ENCODE results near the gene MIGA2. TPM values are rescaled to one million over a fixed set of nuclear protein-coding genes. Genes with fewer than 3 reads are reported as not detected.

The MIGA2 gene
- total and polyA plus RNA-seq, 9 of the 15 experiments (the other 6 are each of a cell fraction or from before 2014, with no cell fraction given) = 0.15 to 54.1 (median 18.0) TPM

- TF ChIP-seq, protein P1, sequence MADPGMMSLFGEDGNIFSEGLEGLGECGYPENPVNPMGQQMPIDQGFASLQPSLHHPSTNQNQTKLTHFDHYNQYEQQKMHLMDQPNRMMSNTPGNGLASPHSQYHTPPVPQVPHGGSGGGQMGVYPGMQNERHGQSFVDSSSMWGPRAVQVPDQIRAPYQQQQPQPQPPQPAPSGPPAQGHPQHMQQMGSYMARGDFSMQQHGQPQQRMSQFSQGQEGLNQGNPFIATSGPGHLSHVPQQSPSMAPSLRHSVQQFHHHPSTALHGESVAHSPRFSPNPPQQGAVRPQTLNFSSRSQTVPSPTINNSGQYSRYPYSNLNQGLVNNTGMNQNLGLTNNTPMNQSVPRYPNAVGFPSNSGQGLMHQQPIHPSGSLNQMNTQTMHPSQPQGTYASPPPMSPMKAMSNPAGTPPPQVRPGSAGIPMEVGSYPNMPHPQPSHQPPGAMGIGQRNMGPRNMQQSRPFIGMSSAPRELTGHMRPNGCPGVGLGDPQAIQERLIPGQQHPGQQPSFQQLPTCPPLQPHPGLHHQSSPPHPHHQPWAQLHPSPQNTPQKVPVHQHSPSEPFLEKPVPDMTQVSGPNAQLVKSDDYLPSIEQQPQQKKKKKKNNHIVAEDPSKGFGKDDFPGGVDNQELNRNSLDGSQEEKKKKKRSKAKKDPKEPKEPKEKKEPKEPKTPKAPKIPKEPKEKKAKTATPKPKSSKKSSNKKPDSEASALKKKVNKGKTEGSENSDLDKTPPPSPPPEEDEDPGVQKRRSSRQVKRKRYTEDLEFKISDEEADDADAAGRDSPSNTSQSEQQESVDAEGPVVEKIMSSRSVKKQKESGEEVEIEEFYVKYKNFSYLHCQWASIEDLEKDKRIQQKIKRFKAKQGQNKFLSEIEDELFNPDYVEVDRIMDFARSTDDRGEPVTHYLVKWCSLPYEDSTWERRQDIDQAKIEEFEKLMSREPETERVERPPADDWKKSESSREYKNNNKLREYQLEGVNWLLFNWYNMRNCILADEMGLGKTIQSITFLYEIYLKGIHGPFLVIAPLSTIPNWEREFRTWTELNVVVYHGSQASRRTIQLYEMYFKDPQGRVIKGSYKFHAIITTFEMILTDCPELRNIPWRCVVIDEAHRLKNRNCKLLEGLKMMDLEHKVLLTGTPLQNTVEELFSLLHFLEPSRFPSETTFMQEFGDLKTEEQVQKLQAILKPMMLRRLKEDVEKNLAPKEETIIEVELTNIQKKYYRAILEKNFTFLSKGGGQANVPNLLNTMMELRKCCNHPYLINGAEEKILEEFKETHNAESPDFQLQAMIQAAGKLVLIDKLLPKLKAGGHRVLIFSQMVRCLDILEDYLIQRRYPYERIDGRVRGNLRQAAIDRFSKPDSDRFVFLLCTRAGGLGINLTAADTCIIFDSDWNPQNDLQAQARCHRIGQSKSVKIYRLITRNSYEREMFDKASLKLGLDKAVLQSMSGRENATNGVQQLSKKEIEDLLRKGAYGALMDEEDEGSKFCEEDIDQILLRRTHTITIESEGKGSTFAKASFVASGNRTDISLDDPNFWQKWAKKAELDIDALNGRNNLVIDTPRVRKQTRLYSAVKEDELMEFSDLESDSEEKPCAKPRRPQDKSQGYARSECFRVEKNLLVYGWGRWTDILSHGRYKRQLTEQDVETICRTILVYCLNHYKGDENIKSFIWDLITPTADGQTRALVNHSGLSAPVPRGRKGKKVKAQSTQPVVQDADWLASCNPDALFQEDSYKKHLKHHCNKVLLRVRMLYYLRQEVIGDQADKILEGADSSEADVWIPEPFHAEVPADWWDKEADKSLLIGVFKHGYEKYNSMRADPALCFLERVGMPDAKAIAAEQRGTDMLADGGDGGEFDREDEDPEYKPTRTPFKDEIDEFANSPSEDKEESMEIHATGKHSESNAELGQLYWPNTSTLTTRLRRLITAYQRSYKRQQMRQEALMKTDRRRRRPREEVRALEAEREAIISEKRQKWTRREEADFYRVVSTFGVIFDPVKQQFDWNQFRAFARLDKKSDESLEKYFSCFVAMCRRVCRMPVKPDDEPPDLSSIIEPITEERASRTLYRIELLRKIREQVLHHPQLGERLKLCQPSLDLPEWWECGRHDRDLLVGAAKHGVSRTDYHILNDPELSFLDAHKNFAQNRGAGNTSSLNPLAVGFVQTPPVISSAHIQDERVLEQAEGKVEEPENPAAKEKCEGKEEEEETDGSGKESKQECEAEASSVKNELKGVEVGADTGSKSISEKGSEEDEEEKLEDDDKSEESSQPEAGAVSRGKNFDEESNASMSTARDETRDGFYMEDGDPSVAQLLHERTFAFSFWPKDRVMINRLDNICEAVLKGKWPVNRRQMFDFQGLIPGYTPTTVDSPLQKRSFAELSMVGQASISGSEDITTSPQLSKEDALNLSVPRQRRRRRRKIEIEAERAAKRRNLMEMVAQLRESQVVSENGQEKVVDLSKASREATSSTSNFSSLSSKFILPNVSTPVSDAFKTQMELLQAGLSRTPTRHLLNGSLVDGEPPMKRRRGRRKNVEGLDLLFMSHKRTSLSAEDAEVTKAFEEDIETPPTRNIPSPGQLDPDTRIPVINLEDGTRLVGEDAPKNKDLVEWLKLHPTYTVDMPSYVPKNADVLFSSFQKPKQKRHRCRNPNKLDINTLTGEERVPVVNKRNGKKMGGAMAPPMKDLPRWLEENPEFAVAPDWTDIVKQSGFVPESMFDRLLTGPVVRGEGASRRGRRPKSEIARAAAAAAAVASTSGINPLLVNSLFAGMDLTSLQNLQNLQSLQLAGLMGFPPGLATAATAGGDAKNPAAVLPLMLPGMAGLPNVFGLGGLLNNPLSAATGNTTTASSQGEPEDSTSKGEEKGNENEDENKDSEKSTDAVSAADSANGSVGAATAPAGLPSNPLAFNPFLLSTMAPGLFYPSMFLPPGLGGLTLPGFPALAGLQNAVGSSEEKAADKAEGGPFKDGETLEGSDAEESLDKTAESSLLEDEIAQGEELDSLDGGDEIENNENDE (IDR thresholded peaks at IDR 0.05; ENCODE audit: low read depth, low read length) = no peak
- no peak for TF ChIP-seq ZNF324 (CRISPR knock-in tag; IDR thresholded peaks at IDR 0.05)
Observed at GRCh38 chr9:129103595-129103965, 67.2 kb downstream of the MIGA2 start (continued).
